WTC11 (cell line): ENCODE data around the gene FERMT2.

Experiments
- CTCF ChIP-seq: fragments of 200-600 bp; IDR thresholded peaks from 2 replicates; pipeline ENCODE4 v1.8.0; 2022; ENCODE audit warnings: antibody characterized with exemption
- HMGXB4 ChIP-seq: sonication (generic); formaldehyde crosslinking; IDR thresholded peaks from 2 replicates; pipeline ENCODE4 v1.8.1; 2023; ENCODE audit warnings: mild to moderate bottlenecking, moderate library complexity, missing genetic modification reagents
- KAT7 ChIP-seq: sonication (generic); formaldehyde crosslinking; IDR thresholded peaks from 2 replicates; pipeline ENCODE4 v1.8.1; 2023; ENCODE audit warnings: missing genetic modification reagents, mild to moderate bottlenecking, borderline replicate concordance
- NR3C1 ChIP-seq: sonication (generic); formaldehyde crosslinking; conservative IDR thresholded peaks from 2 replicates; pipeline ENCODE4 v1.8.1; 2023; ENCODE audit warnings: low read depth, mild to moderate bottlenecking, missing genetic modification reagents
- TEAD1 ChIP-seq: sonication (generic); formaldehyde crosslinking; IDR thresholded peaks from 2 replicates; pipeline ENCODE4 v1.8.0; 2022; ENCODE audit warnings: mild to moderate bottlenecking, missing genetic modification reagents
- ZNF121 ChIP-seq: sonication (generic); formaldehyde crosslinking; IDR thresholded peaks from 2 replicates; pipeline ENCODE4 v1.8.0; 2023; ENCODE audit warnings: missing genetic modification reagents

- TF ChIP-seq CTCF (no peak), TEAD1 (CRISPR knock-in tag) (no peak), NR3C1 (CRISPR knock-in tag) (no peak), HMGXB4 (CRISPR knock-in tag) (no peak), KAT7 (CRISPR knock-in tag) (no peak), ZNF121 (no peak)
Observed at GRCh38 chr14:52856139-52856538, 94.7 kb downstream of the FERMT2 start.
